ENCODE data around the gene TRPM6.

TRPM6 gene

GRCh38 chr9:74803376-74804017 lies 84.2 kb downstream of the TRPM6 start:
- Histone ChIP-seq H3K27ac (no peak overlapping the region), H3K9me3 (no peaks in the 10 kb centered on the region), H3K4me3 (ENCODE audit: low read depth in 1 of 2, low read length in 1 of 2) (no peak overlapping the region), H3K36me3 (peaks cover 69% of the 10 kb centered on the region), H3K27me3 (no peaks in the 10 kb centered on the region), H3K4me1 (ENCODE audit: control insufficient read depth in 1 of 2, insufficient read depth in 1 of 2, low read depth in 1 of 2, low read length in 1 of 2) (no peaks in the 10 kb centered on the region)
- no peak for TF ChIP-seq CTCF (IDR thresholded peaks at IDR 0.05)

GRCh38 chr9:74800226-74800625 lies 87.5 kb downstream of the TRPM6 start:
- no peak for TF ChIP-seq CTCF (IDR thresholded peaks at IDR 0.05)
- no peaks in the 10 kb centered on the region for H3K4me1 ChIP-seq (ENCODE audit: control insufficient read depth in 1 of 2, insufficient read depth in 1 of 2, low read depth in 1 of 2, low read length in 1 of 2)
- H3K9me3 ChIP-seq = no peaks in the 10 kb centered on the region
- no peak overlapping the region for H3K27ac ChIP-seq
- no peak overlapping the region for H3K4me3 ChIP-seq (ENCODE audit: low read depth in 1 of 2, low read length in 1 of 2)
- H3K36me3 ChIP-seq = peaks cover 70% of the 10 kb centered on the region
- no peaks in the 10 kb centered on the region for H3K27me3 ChIP-seq

GRCh38 chr9:74795803-74796202 lies 91.9 kb downstream of the TRPM6 start:
- H3K36me3 ChIP-seq = peaks cover 79% of the 10 kb centered on the region
- H3K4me3 ChIP-seq (ENCODE audit: low read depth in 1 of 2, low read length in 1 of 2) = no peak overlapping the region
- no peak overlapping the region for H3K27ac ChIP-seq
- TF ChIP-seq CTCF (IDR thresholded peaks at IDR 0.05) = no peak
- H3K4me1 ChIP-seq (ENCODE audit: control insufficient read depth in 1 of 2, insufficient read depth in 1 of 2, low read depth in 1 of 2, low read length in 1 of 2) = no peaks in the 10 kb centered on the region
- no peaks in the 10 kb centered on the region for H3K27me3 ChIP-seq
- H3K9me3 ChIP-seq = no peaks in the 10 kb centered on the region

- Histone ChIP-seq H3K9me3 (no peaks in the 10 kb centered on the region), H3K27me3 (no peaks in the 10 kb centered on the region), H3K4me1 (ENCODE audit: control insufficient read depth in 1 of 2, insufficient read depth in 1 of 2, low read depth in 1 of 2, low read length in 1 of 2) (no peaks in the 10 kb centered on the region), H3K36me3 (peaks cover 77% of the 10 kb centered on the region), H3K4me3 (ENCODE audit: low read depth in 1 of 2, low read length in 1 of 2) (no peak overlapping the region), H3K27ac (no peak overlapping the region)
- TF ChIP-seq CTCF (IDR thresholded peaks at IDR 0.05) = no peak
Measured at GRCh38 chr9:74795081-74795480, 92.6 kb downstream of the TRPM6 start.

- Histone ChIP-seq H3K4me3 (ENCODE audit: low read depth in 1 of 2, low read length in 1 of 2) (no peak overlapping the region), H3K9me3 (no peaks in the 10 kb centered on the region), H3K27me3 (no peaks in the 10 kb centered on the region), H3K27ac (no peak overlapping the region), H3K4me1 (ENCODE audit: control insufficient read depth in 1 of 2, insufficient read depth in 1 of 2, low read depth in 1 of 2, low read length in 1 of 2) (no peaks in the 10 kb centered on the region), H3K36me3 (peaks cover 76% of the 10 kb centered on the region)
- TF ChIP-seq CTCF (IDR thresholded peaks at IDR 0.05) = no peak
Measured at GRCh38 chr9:74784506-74784905, 103.2 kb downstream of the TRPM6 start.
